Tibial artery (tissue), 4 donors: Measurements from ENCODE around the gene CCDC178.
"Not testable (repeated sequence)": the region's sequence is repeated elsewhere in the genome, so short reads cannot be mapped to it uniquely, and the experiment has no call there.

Experiments used
- DNase-seq, 2 donors: peaks; one replicate each; pipeline ENCODE4 v3.0.0-alpha.2; 2019
- H3K27ac ChIP-seq, 2 donors: fragments of 200-600 bp; sonication (generic) in 1 of 2; 1 replicate in 1 of 2; 2 replicates in 1 of 2; pipeline ENCODE4 v1.5.1; 2018 to 2019; ENCODE audit warnings: mild to moderate bottlenecking in 1 of 2
- H3K27me3 ChIP-seq, 2 donors: fragments of 200-600 bp; sonication (generic) in 1 of 2; one replicate each; pipeline versions ENCODE4 v1.5.1 to v1.6.0; 2016 to 2019
- H3K36me3 ChIP-seq, 3 donors: fragments of 200-600 bp; sonication (generic) in 2 of 3; one replicate each; pipeline ENCODE4 v1.5.1; 2016 to 2019; ENCODE audit warnings: mild to moderate bottlenecking in 2 of 3
- H3K4me1 ChIP-seq, 4 donors: fragments of 200-600 bp; sonication (generic) in 2 of 4; 1 replicate in 3 of 4; 2 replicates in 1 of 4; pipeline ENCODE4 v1.5.1; 2016 to 2019
- H3K4me3 ChIP-seq, 2 donors: fragments of 200-600 bp; sonication (generic) in 1 of 2; 1 replicate in 1 of 2; 2 replicates in 1 of 2; pipeline ENCODE4 v1.5.1; 2018 to 2019; ENCODE audit warnings: mild to moderate bottlenecking in 2 of 2
- H3K9me3 ChIP-seq, 3 donors: fragments of 200-600 bp; sonication (generic) in 1 of 3; one replicate each; pipeline ENCODE4 v1.5.1; 2016 to 2019
- intact Hi-C: fragments of 100-400 bp; cut with DNase I; formaldehyde crosslinking; loops from one replicate; pipeline ENCODE4 v1.15.0; 2023; ENCODE audit warnings: low total_unique reads
- TF ChIP-seq, protein P1 (sequence below), 2 experiments: fragments of 200-600 bp in 1 of 2; fragments of 450-650 bp in 1 of 2; IDR thresholded peaks; one replicate each; pipeline ENCODE4 v1.5.1; 2017 to 2019; ENCODE audit warnings: antibody characterized with exemption in 2 of 2, mild to moderate bottlenecking in 1 of 2, moderate library complexity in 1 of 2

Gene CCDC178

DNA sequence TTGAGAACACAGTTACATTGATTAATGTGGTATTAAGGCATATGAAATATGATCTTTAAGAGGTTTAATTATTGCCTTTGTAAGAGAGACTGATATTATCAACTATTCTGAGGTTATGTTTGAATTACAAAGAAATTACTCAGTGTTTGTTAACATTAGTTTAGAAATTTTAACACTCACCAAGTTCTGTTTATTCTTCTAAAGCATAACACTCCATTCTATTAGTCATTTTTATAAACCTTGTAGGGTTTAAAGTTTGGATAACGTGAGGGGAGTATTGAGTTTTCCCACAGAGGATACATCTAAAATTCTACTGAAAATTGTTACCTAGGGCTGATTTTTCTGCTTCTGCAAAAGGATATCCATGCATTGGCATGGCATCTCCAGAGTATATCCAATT lies 7.7 kb downstream of the CCDC178 start:
- Histone ChIP-seq H3K36me3 (no peaks in the 10 kb centered on the region), H3K4me3 (no peak overlapping the region), H3K9me3 (no peaks in the 10 kb centered on the region), H3K27me3 (no peaks in the 10 kb centered on the region), H3K4me1 (no peaks in the 10 kb centered on the region), H3K27ac (no peak overlapping the region)
- no peak for DNase-seq
- TF ChIP-seq, protein P1, sequence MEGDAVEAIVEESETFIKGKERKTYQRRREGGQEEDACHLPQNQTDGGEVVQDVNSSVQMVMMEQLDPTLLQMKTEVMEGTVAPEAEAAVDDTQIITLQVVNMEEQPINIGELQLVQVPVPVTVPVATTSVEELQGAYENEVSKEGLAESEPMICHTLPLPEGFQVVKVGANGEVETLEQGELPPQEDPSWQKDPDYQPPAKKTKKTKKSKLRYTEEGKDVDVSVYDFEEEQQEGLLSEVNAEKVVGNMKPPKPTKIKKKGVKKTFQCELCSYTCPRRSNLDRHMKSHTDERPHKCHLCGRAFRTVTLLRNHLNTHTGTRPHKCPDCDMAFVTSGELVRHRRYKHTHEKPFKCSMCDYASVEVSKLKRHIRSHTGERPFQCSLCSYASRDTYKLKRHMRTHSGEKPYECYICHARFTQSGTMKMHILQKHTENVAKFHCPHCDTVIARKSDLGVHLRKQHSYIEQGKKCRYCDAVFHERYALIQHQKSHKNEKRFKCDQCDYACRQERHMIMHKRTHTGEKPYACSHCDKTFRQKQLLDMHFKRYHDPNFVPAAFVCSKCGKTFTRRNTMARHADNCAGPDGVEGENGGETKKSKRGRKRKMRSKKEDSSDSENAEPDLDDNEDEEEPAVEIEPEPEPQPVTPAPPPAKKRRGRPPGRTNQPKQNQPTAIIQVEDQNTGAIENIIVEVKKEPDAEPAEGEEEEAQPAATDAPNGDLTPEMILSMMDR (IDR thresholded peaks at IDR 0.05), result no peak
- intact Hi-C loops, result no loop called here

DNA sequence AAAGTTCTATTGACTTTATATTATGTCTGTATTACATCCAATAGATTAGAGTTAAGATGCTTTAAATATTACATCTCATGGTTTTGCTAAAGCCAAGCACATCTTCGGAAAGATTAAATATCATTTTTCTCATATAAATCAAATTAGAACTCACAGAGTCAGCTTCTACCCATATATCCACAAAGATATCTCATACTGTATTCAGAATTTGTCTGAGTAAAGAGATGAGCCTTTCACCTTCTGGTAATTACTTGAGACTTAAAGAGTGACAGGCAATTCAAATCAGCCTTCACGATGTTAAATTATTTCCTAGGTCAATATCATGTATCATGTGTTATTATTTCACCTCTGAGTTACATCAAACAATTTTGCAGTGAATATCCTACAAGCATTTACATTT lies 13.0 kb downstream of the CCDC178 start:
- H3K36me3 ChIP-seq, result no peaks in the 10 kb centered on the region
- no peaks in the 10 kb centered on the region for H3K4me1 ChIP-seq
- H3K27me3 ChIP-seq, result no peaks in the 10 kb centered on the region
- H3K27ac ChIP-seq, result no peak overlapping the region
- no peaks in the 10 kb centered on the region for H3K9me3 ChIP-seq
- intact Hi-C loops, result no loop called here
- no peak overlapping the region for H3K4me3 ChIP-seq
- DNase-seq, result no peak
- TF ChIP-seq, protein P1 (IDR thresholded peaks at IDR 0.05), result no peak

DNA sequence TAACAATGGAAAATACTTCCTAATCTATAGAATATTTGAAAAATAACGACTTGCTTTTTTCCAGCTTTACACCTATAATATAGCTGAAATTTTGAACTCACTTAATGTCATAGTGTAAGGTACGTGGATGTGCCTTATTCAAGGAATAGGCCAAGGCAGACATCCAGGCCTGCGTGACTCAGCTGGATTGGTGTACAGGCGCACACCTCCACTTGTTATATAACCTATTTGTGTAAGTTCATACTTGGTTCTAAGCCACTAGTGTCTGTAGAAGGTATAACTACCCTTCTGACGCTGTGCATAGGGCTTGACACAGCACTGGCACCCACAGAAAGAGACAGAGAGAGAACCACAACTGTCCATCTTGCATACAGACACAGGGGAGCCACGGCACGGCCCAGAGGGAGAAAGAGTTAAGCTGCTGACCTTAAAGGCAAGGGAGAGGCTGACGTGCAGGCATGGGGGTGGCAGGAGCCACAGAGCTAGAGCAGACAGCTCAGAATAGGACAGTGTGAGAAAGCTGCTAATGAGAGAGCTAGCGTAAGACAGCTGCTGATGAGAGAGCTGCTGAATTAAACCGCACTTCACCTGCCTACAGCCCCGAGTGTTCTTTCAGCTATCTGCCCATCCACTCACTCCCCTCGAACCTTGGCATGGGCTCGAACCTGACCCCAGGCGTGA lies 16.1 kb downstream of the CCDC178 start:
- H3K36me3 ChIP-seq, result no peaks in the 10 kb centered on the region
- H3K9me3 ChIP-seq, result no peaks in the 10 kb centered on the region
- DNase-seq, result no peak
- no peaks in the 10 kb centered on the region for H3K4me1 ChIP-seq
- intact Hi-C loops, result no loop called here
- H3K27me3 ChIP-seq, result no peaks in the 10 kb centered on the region
- TF ChIP-seq, protein P1 (IDR thresholded peaks at IDR 0.05), result no peak
- H3K4me3 ChIP-seq, result no peak overlapping the region
- no peak overlapping the region for H3K27ac ChIP-seq

DNA sequence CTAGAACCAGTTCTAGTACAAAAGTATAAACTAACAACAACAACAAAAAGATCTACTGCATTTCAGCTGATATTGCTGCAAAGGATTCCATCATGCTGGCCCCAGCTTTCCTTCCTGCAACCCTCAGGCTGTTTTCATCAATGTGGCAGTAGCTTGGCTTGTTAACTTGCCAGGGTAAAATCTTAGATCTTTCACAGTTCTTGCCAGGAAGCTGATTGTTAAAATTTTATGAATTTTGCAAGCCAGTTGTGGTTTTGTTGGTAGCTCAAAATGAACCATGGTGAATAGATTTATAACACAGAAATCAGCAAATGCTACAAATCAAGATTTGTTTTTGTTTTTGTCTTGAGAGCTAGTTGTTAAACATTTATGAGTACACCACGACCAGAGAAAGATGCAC lies 19.3 kb downstream of the CCDC178 start:
- intact Hi-C loops, result no loop called here
- TF ChIP-seq, protein P1 (IDR thresholded peaks at IDR 0.05), result no peak

DNA sequence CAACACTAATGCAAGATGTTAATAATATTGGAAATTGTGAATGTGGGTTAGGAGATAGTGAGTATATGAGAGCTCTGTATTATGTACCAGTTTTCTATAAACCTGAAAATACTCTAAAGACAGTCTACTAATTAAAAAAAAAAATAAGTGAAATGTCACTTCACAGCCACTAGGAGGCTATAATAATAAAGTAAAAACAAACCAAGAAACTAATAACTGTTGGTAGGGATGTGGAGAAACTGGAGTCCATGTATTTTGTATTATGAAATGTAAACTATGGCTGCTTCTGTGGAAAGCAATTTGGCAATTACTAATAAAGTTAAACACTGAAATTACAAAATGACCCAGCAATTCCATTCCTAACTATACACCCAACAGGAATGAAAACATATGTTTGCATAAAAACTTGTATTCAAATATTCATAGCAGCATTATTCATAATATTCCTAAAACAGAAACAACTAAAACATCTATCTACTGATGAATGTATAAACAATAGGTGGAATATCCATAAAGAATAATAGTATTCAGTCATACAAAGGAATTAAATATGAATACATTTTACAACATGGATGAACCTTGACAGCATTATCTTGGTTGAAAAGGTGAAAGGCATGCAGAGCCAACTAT lies 36.2 kb downstream of the CCDC178 start:
- H3K27me3 ChIP-seq, result no peaks in the 10 kb centered on the region
- H3K9me3 ChIP-seq, result no peaks in the 10 kb centered on the region
- H3K36me3 ChIP-seq, result no peaks in the 10 kb centered on the region
- intact Hi-C loops, result no loop called here
- no peak overlapping the region for H3K27ac ChIP-seq
- H3K4me1 ChIP-seq, result no peaks in the 10 kb centered on the region
- no peak overlapping the region for H3K4me3 ChIP-seq
- TF ChIP-seq, protein P1 (IDR thresholded peaks at IDR 0.05), result no peak
- no peak for DNase-seq

More for the DNA sequence above, 19.3 kb downstream of the CCDC178 start:
- no peak for DNase-seq
- H3K4me3 ChIP-seq, result no peak overlapping the region
- no peaks in the 10 kb centered on the region for H3K27me3 ChIP-seq
- no peaks in the 10 kb centered on the region for H3K36me3 ChIP-seq
- no peaks in the 10 kb centered on the region for H3K4me1 ChIP-seq
- no peaks in the 10 kb centered on the region for H3K9me3 ChIP-seq
- H3K27ac ChIP-seq, result no peak overlapping the region

DNA sequence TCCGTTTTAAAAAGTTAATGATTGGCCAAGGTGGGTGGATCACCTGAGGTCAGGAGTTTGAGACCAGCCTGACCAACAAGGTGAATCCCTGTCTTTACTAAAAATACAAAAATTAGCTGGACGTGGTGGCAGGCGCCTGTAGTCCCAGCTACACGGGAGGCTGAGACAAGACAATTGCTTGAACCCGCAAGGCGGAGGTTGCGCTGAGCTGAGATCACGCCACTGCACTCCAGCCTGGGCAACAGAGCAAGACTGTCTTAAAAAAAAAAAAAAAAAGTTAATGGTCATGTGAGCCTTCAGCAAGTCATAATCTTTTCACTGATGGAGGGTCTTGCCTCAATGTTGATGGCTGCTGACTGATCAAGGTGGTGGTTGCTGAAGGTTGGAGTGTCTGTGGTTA lies 41.6 kb downstream of the CCDC178 start:
- intact Hi-C loops, result not testable (repeated sequence)

More for the DNA sequence above, 41.6 kb downstream of the CCDC178 start:
- H3K27me3 ChIP-seq, H3K9me3 ChIP-seq, H3K4me1 ChIP-seq, DNase-seq, H3K27ac ChIP-seq, H3K36me3 ChIP-seq, H3K4me3 ChIP-seq: not testable (repeated sequence)
